Transverse colon (tissue), 4 donors: ENCODE data around the gene C19orf81.

Experiments
- POLR2A ChIP-seq: fragments of 450-650 bp; IDR thresholded peaks from one replicate; pipeline ENCODE4 v1.6.1; 2016; ENCODE audit warnings: antibody characterized with exemption, mild to moderate bottlenecking, moderate library complexity
- POLR2AphosphoS5 ChIP-seq, 3 donors: sonication (generic); formaldehyde crosslinking; IDR thresholded peaks; one replicate each; pipeline ENCODE4 v1.6.1; 2016; ENCODE audit warnings: antibody characterized with exemption in 3 of 3
- TF ChIP-seq, protein P1 (sequence below), 5 experiments: fragments of 200-600 bp in 3 of 5; fragments of 450-650 bp in 2 of 5; sonication (generic) in 3 of 5; IDR thresholded peaks; 1 replicate in 2 of 5; 2 replicates in 3 of 5; pipeline ENCODE4 v1.5.1; 2016 to 2017; ENCODE audit warnings: antibody characterized with exemption in 5 of 5, inconsistent platforms in 3 of 5, mild to moderate bottlenecking in 2 of 5, moderate library complexity in 1 of 5

DNA sequence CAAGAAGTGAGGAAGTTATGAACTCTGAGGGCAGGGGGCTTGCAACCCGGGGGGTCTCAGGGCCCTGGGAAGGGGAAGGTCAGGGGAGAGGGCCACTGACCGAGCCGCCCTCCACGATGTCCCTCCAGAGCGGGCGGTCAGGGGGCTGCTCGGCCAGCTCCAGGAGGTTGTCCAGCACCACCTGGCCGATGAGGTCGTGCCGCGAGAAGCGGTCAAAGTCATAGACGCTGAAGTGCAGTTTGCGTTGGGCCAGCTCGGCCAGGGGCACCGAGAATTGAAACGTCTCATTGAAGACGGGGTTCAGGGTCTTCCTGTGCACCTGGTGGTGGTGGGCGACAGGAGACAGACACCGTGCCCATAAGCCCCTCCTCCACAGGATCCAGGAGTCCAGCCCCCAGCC is 20.1 kb upstream of the C19orf81 start:
- TF ChIP-seq, protein P1, sequence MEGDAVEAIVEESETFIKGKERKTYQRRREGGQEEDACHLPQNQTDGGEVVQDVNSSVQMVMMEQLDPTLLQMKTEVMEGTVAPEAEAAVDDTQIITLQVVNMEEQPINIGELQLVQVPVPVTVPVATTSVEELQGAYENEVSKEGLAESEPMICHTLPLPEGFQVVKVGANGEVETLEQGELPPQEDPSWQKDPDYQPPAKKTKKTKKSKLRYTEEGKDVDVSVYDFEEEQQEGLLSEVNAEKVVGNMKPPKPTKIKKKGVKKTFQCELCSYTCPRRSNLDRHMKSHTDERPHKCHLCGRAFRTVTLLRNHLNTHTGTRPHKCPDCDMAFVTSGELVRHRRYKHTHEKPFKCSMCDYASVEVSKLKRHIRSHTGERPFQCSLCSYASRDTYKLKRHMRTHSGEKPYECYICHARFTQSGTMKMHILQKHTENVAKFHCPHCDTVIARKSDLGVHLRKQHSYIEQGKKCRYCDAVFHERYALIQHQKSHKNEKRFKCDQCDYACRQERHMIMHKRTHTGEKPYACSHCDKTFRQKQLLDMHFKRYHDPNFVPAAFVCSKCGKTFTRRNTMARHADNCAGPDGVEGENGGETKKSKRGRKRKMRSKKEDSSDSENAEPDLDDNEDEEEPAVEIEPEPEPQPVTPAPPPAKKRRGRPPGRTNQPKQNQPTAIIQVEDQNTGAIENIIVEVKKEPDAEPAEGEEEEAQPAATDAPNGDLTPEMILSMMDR (IDR thresholded peaks at IDR 0.05) = no peak
- TF ChIP-seq POLR2AphosphoS5 (IDR thresholded peaks at IDR 0.05) = no peak
- no peak for TF ChIP-seq POLR2A
